ENCODE measurements around the gene TMEM233.

DNA sequence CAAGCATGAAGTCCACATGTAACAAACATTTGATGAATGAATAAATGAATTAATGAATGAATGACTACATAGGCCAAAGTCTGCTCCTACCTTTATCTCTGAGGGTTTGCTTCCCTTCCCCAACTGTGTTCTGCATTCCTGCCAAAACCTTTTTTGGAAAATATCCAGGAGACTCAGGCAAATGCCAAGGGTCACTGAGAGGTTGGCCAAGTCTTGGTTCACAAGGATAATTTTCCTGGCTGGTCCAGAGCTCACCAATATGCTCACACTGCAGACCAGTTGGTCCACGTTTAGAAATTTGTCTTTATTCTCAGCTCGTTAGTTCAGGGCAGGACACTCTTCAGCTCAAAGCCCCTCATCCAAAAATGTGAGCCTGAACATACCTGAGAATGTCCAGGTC is 10.2 kb downstream of the TMEM233 start:
- TF ChIP-seq POLR2A (IDR thresholded peaks at IDR 0.05) (no peak), CTCF (IDR thresholded peaks at IDR 0.05) (no peak)

All from heart left ventricle (tissue), 13 donors.